Erythroblast (primary cell): ENCODE data around the gene TRA2B.

ENCODE experiments used
- GATA1 ChIP-seq: IDR thresholded peaks from 2 replicates; pipeline ENCODE4 v1.6.1; 2011; ENCODE audit warnings: low read depth, mild to moderate bottlenecking, control low read depth, low read length, moderate library complexity
- POLR2A ChIP-seq: IDR thresholded peaks from 2 replicates; pipeline ENCODE4 v1.6.1; 2011; ENCODE audit warnings: mild to moderate bottlenecking, low read length

DNA sequence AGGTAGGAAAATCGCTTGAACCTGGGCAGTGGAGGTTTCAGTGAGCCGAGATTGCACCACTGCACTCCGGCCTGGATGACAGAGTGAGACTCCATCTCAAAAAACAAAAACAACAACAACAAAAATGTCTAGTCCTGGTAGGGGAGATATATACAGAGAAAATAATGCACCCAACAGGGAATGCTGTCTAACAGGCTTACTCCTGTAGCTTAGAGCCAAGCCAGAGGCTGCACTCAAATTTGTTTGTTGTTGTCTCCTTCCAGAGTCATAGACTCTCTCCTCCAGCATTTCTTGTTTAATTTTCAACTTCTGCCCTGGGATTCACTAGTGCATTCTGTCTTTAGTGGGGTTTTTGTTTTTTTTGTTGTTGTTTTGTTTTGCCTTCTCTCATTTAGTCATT, 4.6 kb upstream of the TRA2B start:
- no peak for TF ChIP-seq POLR2A
- TF ChIP-seq GATA1: no peak
